K562 (cell line): ENCODE measurements around the gene DLGAP1. TPM values are rescaled to one million over a fixed set of nuclear protein-coding genes. Genes with fewer than 3 reads are reported as not detected.
A peak's percentile ranks its signal among the peaks of the same experiment; 100 is the strongest.

Experiments
- ADNP ChIP-seq: fragments of 200-800 bp; sonication (Bioruptor generic); IDR thresholded peaks from 2 replicates; pipeline ENCODE4 v1.6.1; 2016; ENCODE audit warnings: missing genetic modification characterization, missing compliant biosample characterization
- ETS2 ChIP-seq: IDR thresholded peaks from 2 replicates; pipeline ENCODE4 v1.6.1; 2016; ENCODE audit warnings: borderline replicate concordance, missing genetic modification characterization, mild to moderate bottlenecking, moderate library complexity, missing compliant biosample characterization; ENCODE audit not compliant: poor library complexity, severe bottlenecking
- MAFK ChIP-seq: IDR thresholded peaks from 2 replicates; pipeline ENCODE4 v1.6.1; 2011; ENCODE audit warnings: low read length, improper control_type of control experiment
- MCM3 ChIP-seq: fragments of 450-650 bp; IDR thresholded peaks from 2 replicates; pipeline ENCODE4 v1.6.1; 2016
- STAG1 ChIP-seq: sonication (generic); formaldehyde crosslinking; IDR thresholded peaks from 2 replicates; pipeline ENCODE4 v1.5.0; 2020; ENCODE audit warnings: missing genetic modification reagents, borderline replicate concordance
- ZZZ3 ChIP-seq: fragments of 450-650 bp; IDR thresholded peaks from 2 replicates; pipeline ENCODE4 v1.6.1; 2016; ENCODE audit warnings: antibody characterized with exemption, mild to moderate bottlenecking, moderate library complexity
- polyA plus RNA-seq, 8 experiments: library from polyadenylated mRNA; depleted of rRNA in 4 of 8; stranded (reverse) in 5 of 8; unstranded in 3 of 8; fragments of >200 nt; fragmentation: Nextera tagmentation in 2 of 8; fragmentation: Illumina TruSeq in 1 of 8; extraction: Ambion mirVana in 2 of 8; extraction: Trizol in 1 of 8; gene quantifications; 2 replicates each; pipeline versions ENCODE4 v1.2.1 to v1.2.3, GENCODE V29; 2011 to 2014; ENCODE audit warnings: inconsistent platforms in 1 of 8, missing spikeins in 1 of 8
- total RNA-seq, 7 experiments: library from RNA; depleted of rRNA in 6 of 7; stranded (reverse); fragments of >200 nt in 6 of 7; fragmentation: Illumina TruSeq in 2 of 7; extraction: Trizol in 2 of 7; gene quantifications; 2 replicates each; pipeline versions ENCODE4 v1.2.1 to v1.2.3, GENCODE V29; 2011 to 2021; ENCODE audit warnings: low replicate concordance in 1 of 7
- TF ChIP-seq, protein P1 (sequence below): fragments of 450-650 bp; IDR thresholded peaks from 2 replicates; pipeline ENCODE4 v1.6.1; 2016; ENCODE audit warnings: low read depth
- TF ChIP-seq, protein P2 (sequence below): fragments of 250-450 bp; sonication (Bioruptor Pico); IDR thresholded peaks from 2 replicates; pipeline ENCODE4 v1.4.0; 2020; ENCODE audit warnings: borderline replicate concordance
- TF ChIP-seq, protein P3 (sequence below): fragments of 250-450 bp; sonication (Bioruptor Pico); IDR thresholded peaks from 2 replicates; pipeline ENCODE4 v1.4.0; 2020; ENCODE audit warnings: mild to moderate bottlenecking, moderate library complexity, borderline replicate concordance
- TF ChIP-seq, protein P4 (sequence below): sonication (generic); formaldehyde crosslinking; IDR thresholded peaks from 2 replicates; pipeline ENCODE4 v1.8.0; 2022; ENCODE audit warnings: missing genetic modification reagents, mild to moderate bottlenecking, borderline replicate concordance
- TF ChIP-seq, protein P5 (sequence below): sonication (generic); formaldehyde crosslinking; IDR thresholded peaks from 2 replicates; pipeline ENCODE4 v1.8.0; 2022; ENCODE audit warnings: missing genetic modification reagents, mild to moderate bottlenecking, moderate library complexity, borderline replicate concordance

Gene DLGAP1
- total and polyA plus RNA-seq, 9 of the 15 experiments (the other 6 are each of a cell fraction or from before 2014, with no cell fraction given), result 0.04 to 0.22 (median 0.08) TPM

DNA sequence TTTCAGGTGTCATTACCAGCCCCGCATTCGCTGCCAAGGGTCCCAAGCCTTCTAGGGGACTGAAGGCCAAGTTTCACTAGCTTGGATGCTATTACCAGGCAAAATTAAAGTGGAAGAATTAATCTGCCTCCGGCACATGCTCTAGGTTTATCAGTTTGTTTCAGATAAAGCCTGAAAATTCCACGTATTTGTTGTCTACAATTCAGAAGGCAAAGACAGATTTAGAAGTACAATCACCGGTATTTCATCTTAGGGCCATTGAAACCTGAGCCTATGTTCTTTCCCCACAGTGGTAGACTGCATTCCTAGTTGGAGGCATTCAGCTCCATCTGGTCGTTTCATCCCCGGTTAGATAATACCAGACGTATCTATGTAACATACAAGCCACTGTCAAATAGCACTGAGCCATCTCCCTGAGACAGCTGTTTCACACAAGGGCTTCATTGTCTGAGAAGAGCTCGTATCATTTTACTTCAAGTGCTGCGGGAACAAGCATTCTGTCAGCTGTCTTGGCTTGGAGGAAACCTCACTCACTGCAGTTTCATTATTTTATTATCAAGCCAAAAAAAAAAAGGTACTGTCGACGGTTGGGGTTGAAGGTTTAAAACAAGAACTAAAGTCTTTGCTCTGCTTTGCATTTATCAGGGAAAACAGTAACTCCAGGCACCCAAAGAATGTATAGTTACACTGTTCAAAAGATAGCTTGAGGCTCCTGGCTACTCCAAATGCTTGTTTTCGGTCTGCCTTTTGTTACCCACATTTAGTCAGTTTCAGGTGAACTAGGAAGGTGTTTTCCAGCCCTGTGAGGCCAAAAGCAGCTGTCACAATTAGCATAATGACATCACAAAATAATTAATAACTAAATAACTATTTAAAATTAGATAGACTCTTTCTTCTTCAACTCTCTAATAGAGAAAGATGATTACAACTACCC is 928.4 kb downstream of the DLGAP1 start (continued):
- TF ChIP-seq, protein P1, sequence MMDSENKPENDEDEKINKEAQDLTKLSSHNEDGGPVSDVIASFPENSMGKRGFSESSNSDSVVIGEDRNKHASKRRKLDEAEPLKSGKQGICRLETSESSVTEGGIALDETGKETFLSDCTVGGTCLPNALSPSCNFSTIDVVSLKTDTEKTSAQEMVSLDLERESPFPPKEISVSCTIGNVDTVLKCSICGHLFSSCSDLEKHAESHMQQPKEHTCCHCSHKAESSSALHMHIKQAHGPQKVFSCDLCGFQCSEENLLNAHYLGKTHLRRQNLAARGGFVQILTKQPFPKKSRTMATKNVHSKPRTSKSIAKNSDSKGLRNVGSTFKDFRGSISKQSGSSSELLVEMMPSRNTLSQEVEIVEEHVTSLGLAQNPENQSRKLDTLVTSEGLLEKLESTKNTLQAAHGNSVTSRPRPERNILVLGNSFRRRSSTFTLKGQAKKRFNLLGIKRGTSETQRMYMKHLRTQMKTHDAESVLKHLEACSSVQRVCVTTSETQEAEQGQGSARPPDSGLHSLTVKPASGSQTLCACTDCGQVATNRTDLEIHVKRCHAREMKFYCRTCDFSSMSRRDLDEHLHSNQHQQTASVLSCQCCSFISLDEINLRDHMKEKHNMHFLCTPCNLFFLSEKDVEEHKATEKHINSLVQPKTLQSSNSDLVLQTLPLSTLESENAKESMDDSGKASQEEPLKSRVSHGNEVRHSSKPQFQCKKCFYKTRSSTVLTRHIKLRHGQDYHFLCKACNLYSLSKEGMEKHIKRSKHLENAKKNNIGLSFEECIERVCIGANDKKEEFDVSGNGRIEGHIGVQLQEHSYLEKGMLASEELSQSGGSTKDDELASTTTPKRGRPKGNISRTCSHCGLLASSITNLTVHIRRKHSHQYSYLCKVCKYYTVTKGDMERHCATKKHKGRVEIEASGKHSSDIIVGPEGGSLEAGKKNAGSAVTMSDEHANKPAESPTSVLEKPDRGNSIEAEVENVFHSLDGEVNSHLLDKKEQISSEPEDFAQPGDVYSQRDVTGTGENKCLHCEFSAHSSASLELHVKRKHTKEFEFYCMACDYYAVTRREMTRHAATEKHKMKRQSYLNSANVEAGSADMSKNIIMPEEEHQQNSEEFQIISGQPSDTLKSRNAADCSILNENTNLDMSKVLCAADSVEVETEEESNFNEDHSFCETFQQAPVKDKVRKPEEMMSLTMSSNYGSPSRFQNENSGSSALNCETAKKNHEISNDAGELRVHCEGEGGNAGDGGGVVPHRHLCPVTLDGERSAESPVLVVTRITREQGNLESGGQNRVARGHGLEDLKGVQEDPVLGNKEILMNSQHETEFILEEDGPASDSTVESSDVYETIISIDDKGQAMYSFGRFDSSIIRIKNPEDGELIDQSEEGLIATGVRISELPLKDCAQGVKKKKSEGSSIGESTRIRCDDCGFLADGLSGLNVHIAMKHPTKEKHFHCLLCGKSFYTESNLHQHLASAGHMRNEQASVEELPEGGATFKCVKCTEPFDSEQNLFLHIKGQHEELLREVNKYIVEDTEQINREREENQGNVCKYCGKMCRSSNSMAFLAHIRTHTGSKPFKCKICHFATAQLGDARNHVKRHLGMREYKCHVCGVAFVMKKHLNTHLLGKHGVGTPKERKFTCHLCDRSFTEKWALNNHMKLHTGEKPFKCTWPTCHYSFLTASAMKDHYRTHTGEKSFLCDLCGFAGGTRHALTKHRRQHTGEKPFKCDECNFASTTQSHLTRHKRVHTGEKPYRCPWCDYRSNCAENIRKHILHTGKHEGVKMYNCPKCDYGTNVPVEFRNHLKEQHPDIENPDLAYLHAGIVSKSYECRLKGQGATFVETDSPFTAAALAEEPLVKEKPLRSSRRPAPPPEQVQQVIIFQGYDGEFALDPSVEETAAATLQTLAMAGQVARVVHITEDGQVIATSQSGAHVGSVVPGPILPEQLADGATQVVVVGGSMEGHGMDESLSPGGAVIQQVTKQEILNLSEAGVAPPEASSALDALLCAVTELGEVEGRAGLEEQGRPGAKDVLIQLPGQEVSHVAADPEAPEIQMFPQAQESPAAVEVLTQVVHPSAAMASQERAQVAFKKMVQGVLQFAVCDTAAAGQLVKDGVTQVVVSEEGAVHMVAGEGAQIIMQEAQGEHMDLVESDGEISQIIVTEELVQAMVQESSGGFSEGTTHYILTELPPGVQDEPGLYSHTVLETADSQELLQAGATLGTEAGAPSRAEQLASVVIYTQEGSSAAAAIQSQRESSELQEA, result no peak
- TF ChIP-seq ADNP (tag), result no peak
- no peak for TF ChIP-seq ETS2 (tag)
- TF ChIP-seq, protein P2, sequence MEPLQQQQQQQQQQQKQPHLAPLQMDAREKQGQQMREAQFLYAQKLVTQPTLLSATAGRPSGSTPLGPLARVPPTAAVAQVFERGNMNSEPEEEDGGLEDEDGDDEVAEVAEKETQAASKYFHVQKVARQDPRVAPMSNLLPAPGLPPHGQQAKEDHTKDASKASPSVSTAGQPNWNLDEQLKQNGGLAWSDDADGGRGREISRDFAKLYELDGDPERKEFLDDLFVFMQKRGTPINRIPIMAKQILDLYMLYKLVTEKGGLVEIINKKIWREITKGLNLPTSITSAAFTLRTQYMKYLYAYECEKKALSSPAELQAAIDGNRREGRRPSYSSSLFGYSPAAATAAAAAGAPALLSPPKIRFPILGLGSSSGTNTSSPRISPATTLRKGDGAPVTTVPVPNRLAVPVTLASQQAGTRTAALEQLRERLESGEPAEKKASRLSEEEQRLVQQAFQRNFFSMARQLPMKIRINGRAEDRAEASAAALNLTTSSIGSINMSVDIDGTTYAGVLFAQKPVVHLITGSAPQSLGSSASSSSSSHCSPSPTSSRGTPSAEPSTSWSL, result no peak
- no peak for TF ChIP-seq ZZZ3
- TF ChIP-seq, protein P3, sequence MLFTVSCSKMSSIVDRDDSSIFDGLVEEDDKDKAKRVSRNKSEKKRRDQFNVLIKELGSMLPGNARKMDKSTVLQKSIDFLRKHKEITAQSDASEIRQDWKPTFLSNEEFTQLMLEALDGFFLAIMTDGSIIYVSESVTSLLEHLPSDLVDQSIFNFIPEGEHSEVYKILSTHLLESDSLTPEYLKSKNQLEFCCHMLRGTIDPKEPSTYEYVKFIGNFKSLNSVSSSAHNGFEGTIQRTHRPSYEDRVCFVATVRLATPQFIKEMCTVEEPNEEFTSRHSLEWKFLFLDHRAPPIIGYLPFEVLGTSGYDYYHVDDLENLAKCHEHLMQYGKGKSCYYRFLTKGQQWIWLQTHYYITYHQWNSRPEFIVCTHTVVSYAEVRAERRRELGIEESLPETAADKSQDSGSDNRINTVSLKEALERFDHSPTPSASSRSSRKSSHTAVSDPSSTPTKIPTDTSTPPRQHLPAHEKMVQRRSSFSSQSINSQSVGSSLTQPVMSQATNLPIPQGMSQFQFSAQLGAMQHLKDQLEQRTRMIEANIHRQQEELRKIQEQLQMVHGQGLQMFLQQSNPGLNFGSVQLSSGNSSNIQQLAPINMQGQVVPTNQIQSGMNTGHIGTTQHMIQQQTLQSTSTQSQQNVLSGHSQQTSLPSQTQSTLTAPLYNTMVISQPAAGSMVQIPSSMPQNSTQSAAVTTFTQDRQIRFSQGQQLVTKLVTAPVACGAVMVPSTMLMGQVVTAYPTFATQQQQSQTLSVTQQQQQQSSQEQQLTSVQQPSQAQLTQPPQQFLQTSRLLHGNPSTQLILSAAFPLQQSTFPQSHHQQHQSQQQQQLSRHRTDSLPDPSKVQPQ, result no peak
- TF ChIP-seq, protein P4, sequence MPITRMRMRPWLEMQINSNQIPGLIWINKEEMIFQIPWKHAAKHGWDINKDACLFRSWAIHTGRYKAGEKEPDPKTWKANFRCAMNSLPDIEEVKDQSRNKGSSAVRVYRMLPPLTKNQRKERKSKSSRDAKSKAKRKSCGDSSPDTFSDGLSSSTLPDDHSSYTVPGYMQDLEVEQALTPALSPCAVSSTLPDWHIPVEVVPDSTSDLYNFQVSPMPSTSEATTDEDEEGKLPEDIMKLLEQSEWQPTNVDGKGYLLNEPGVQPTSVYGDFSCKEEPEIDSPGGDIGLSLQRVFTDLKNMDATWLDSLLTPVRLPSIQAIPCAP (CRISPR knock-in tag), result no peak
- TF ChIP-seq MAFK, result no peak
- no peak for TF ChIP-seq MCM3
- no peak for TF ChIP-seq STAG1 (CRISPR knock-in tag)
- TF ChIP-seq, protein P5, sequence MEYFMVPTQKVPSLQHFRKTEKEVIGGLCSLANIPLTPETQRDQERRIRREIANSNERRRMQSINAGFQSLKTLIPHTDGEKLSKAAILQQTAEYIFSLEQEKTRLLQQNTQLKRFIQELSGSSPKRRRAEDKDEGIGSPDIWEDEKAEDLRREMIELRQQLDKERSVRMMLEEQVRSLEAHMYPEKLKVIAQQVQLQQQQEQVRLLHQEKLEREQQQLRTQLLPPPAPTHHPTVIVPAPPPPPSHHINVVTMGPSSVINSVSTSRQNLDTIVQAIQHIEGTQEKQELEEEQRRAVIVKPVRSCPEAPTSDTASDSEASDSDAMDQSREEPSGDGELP (CRISPR knock-in tag), result peak; percentile 90
